H1 (cell line): ENCODE measurements around the gene RAB44. TPM values are rescaled to one million over a fixed set of nuclear protein-coding genes. Genes with fewer than 3 reads are reported as not detected.
A peak's percentile ranks its signal among the peaks of the same experiment; 100 is the strongest.

Experiments used
- ATF2 ChIP-seq: IDR thresholded peaks from 2 replicates; pipeline ENCODE4 v1.6.1; 2012; ENCODE audit warnings: low read length, inconsistent platforms
- BACH1 ChIP-seq: IDR thresholded peaks from 2 replicates; pipeline ENCODE4 v1.6.1; 2012; ENCODE audit warnings: low read length, improper control_type of control experiment
- EGR1 ChIP-seq: IDR thresholded peaks from 2 replicates; pipeline ENCODE4 v1.6.1; 2011; ENCODE audit warnings: low read depth, low read length, borderline replicate concordance
- MAX ChIP-seq: IDR thresholded peaks from 2 replicates; pipeline ENCODE4 v1.6.1; 2012; ENCODE audit warnings: inconsistent platforms
- NRF1 ChIP-seq: IDR thresholded peaks from 2 replicates; pipeline ENCODE4 v1.6.1; 2011; ENCODE audit warnings: mild to moderate bottlenecking, low read depth, low read length, improper control_type of control experiment
- POLR2A ChIP-seq, 2 experiments: IDR thresholded peaks; 1 replicate in 1 of 2; 2 replicates in 1 of 2; pipeline ENCODE4 v1.6.1; 2011; ENCODE audit warnings: low read depth in 2 of 2, low read length in 2 of 2, mild to moderate bottlenecking in 2 of 2; ENCODE audit errors: control extremely low read depth in 1 of 2
- RBBP5 ChIP-seq: IDR thresholded peaks from 2 replicates; pipeline ENCODE4 v1.7.1; 2012; ENCODE audit warnings: low read depth, mild to moderate bottlenecking, inconsistent platforms, low read length, moderate library complexity, borderline replicate concordance
- SIN3A ChIP-seq, 2 experiments: IDR thresholded peaks in 1 of 2; conservative IDR thresholded peaks in 1 of 2; 2 replicates each; pipeline ENCODE4 v1.6.1; 2011 to 2012; ENCODE audit warnings: low read length in 2 of 2, improper control_type of control experiment in 1 of 2, low read depth in 1 of 2, mild to moderate bottlenecking in 1 of 2
- SP1 ChIP-seq: IDR thresholded peaks from 2 replicates; pipeline ENCODE4 v1.6.1; 2011; ENCODE audit warnings: low read depth, low read length
- SP4 ChIP-seq: IDR thresholded peaks from 2 replicates; pipeline ENCODE4 v1.6.1; 2012; ENCODE audit warnings: low read length, inconsistent platforms
- TAF1 ChIP-seq: IDR thresholded peaks from 2 replicates; pipeline ENCODE4 v1.6.1; 2011; ENCODE audit warnings: mild to moderate bottlenecking, low read depth, low read length
- USF2 ChIP-seq: IDR thresholded peaks from 2 replicates; pipeline ENCODE4 v1.6.1; 2011; ENCODE audit warnings: low read length, improper control_type of control experiment
- polyA plus RNA-seq, 7 experiments: library from polyadenylated mRNA; depleted of rRNA in 3 of 7; stranded (reverse) in 5 of 7; unstranded in 2 of 7; fragments of >200 nt in 5 of 7; fragments of 200-250 nt in 2 of 7; gene quantifications; 1 replicate in 5 of 7; 2 replicates in 1 of 7; 4 replicates in 1 of 7; pipeline versions ENCODE4 v1.2.1 to v1.2.3, GENCODE V29; 2011 to 2013; ENCODE audit warnings: missing spikeins in 2 of 7, mixed read lengths in 2 of 7
- total RNA-seq: library from RNA; stranded (reverse); fragmentation: NEBNext Ultra II Directional; extraction: Animal tissue kit (Norgen Biotek cat#: 25700); gene quantifications from 2 replicates; pipeline ENCODE4 v1.2.1, GENCODE V29; 2021

RAB44 gene
- total and polyA plus RNA-seq, 2 of the 8 experiments (the other 6 are each of a cell fraction or from before 2014, with no cell fraction given): 0.02 TPM; not detected in 1

DNA sequence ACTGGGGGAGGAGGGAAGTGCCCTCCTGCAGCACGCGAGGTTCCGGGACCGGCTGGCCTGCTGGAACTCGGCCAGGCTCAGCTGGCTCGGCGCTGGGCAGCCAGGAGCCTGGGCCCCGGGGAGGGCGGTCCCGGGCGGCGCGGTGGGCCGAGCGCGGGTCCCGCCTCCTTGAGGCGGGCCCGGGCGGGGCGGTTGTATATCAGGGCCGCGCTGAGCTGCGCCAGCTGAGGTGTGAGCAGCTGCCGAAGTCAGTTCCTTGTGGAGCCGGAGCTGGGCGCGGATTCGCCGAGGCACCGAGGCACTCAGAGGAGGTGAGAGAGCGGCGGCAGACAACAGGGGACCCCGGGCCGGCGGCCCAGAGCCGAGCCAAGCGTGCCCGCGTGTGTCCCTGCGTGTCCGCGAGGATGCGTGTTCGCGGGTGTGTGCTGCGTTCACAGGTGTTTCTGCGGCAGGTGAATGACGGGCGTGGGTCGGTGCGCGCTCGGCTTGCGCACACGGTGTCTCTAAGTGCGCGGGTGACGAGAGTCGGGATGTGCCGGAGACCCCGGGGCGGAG is 19.1 kb upstream of the RAB44 start, which contains the start of gene CDKN1A (continued):
- TF ChIP-seq MAX: peak; percentile 66
- peak; percentile 82 for TF ChIP-seq TAF1
- peak in 1 of 2 experiments; percentile 82; a peak in 2 of 3 replicates for TF ChIP-seq POLR2A (IDR thresholded peaks at IDR 0.05; ENCODE audit: control extremely low read depth in 1 of 2, low read depth in 2 of 2, low read length in 2 of 2)
- TF ChIP-seq SP1: no peak; the same call in 1 of the 2 replicates
- no peak for TF ChIP-seq USF2
- TF ChIP-seq SP4: no peak
- no peak for TF ChIP-seq EGR1
- no peak for TF ChIP-seq ATF2
- TF ChIP-seq SIN3A (conservative IDR thresholded peaks at IDR 0.05 in 1 of 2, IDR thresholded peaks at IDR 0.05 in 1 of 2; ENCODE audit: low read depth in 1 of 2, low read length in 2 of 2): no peak
- peak; percentile 12; the same call in 1 of the 2 replicates for TF ChIP-seq NRF1
- TF ChIP-seq BACH1: peak; percentile 92
- peak; percentile 66; the same call in 1 of the 2 replicates for TF ChIP-seq RBBP5
- TF ChIP-seq, all 59 proteins: peak for 13
